Endothelial cell of umbilical vein (primary cell): Measurements from ENCODE around the gene GLRX. TPM values are rescaled to one million over a fixed set of nuclear protein-coding genes. Genes with fewer than 3 reads are reported as not detected.

Experiments used
- BruUV-seq: library from RNA; stranded (reverse); fragments of 400-500 nt; replicated peaks from 2 replicates; lab custom pipeline; 2021; lab: Mats Ljungman, UMichigan
- CTCF ChIA-PET: fragments of 300-600, 350-600 bp; sonication (Branson Sonifier 250); formaldehyde crosslinking; loops from one replicate; lab custom pipeline; 2021; ENCODE audit warnings: antibody characterized with exemption, inconsistent platforms; lab: Charles Lee
- POLR2A ChIA-PET: fragments of 300-600, 350-600 bp; sonication (Branson Sonifier 250); formaldehyde crosslinking; loops from one replicate; lab custom pipeline; 2021; ENCODE audit warnings: antibody characterized with exemption, inconsistent platforms; lab: Charles Lee
- DNase-seq: peaks from one replicate; pipeline ENCODE4 v3.0.0-alpha.2; 2011; ENCODE audit warnings: low read depth, low spot score
- FAIRE-seq: peaks from 2 replicates; lab custom pipeline; 2011; peaks lifted over from hg19 to GRCh38; lab: Jason Lieb, UNC
- H2AFZ ChIP-seq: 2 replicates; pipeline ENCODE4 v1.6.0; 2012; ENCODE audit warnings: low read depth, low read length, control low read depth, inconsistent platforms
- H3K27ac ChIP-seq: 2 replicates; pipeline ENCODE4 v1.5.1; 2011; ENCODE audit warnings: low read depth, mild to moderate bottlenecking, control low read depth, low read length, moderate library complexity; ENCODE audit not compliant: insufficient read depth
- H3K27me3 ChIP-seq, 2 experiments: 2 replicates each; pipeline versions ENCODE4 v1.6.0 to v1.6.1; 2011; ENCODE audit warnings: low read length in 2 of 2, mixed read lengths in 1 of 2; ENCODE audit not compliant: control insufficient read depth in 2 of 2, insufficient read depth in 2 of 2
- H3K36me3 ChIP-seq, 2 experiments: 2 replicates in 1 of 2; 3 replicates in 1 of 2; pipeline ENCODE4 v1.5.1; 2011; ENCODE audit warnings: low read length in 2 of 2, mild to moderate bottlenecking in 1 of 2, moderate library complexity in 1 of 2; ENCODE audit not compliant: control insufficient read depth in 2 of 2, insufficient read depth in 2 of 2; ENCODE audit errors: extremely low read depth in 1 of 2
- H3K4me1 ChIP-seq: 3 replicates; pipeline ENCODE4 v1.5.1; 2011; ENCODE audit warnings: mild to moderate bottlenecking, low read length; ENCODE audit not compliant: control insufficient read depth, insufficient read depth; ENCODE audit errors: extremely low read depth
- H3K4me2 ChIP-seq: 2 replicates; pipeline ENCODE4 v1.6.1; 2011; ENCODE audit warnings: low read length, control low read depth, mixed read lengths; ENCODE audit not compliant: insufficient read depth
- H3K4me3 ChIP-seq, 3 experiments: fragments of 200-600 bp in 1 of 3; sonication (generic), shearing (Covaris generic) in 1 of 3; replicated peaks in 1 of 3; 2 replicates each; pipeline ENCODE4 v1.5.1; 2011 to 2016; ENCODE audit warnings: control low read depth in 3 of 3, low read length in 3 of 3, mild to moderate bottlenecking in 2 of 3, inconsistent platforms in 1 of 3, low read depth in 1 of 3, moderate library complexity in 1 of 3; ENCODE audit not compliant: insufficient read depth in 1 of 3
- H3K79me2 ChIP-seq: 2 replicates; pipeline ENCODE4 v1.6.0; 2012; ENCODE audit warnings: low read length, inconsistent platforms; ENCODE audit not compliant: control insufficient read depth, insufficient read depth
- H3K9ac ChIP-seq: replicated peaks from 2 replicates; pipeline ENCODE3; 2011; ENCODE audit warnings: low read length, control low read depth; ENCODE audit not compliant: insufficient read depth; ENCODE audit errors: extremely low read depth
- H3K9me1 ChIP-seq: replicated peaks from 3 replicates; pipeline ENCODE4 v1.6.0; 2011; ENCODE audit warnings: mild to moderate bottlenecking, low read length; ENCODE audit not compliant: control insufficient read depth, insufficient read depth; ENCODE audit errors: extremely low read depth
- H3K9me3 ChIP-seq: replicated peaks from 2 replicates; pipeline ENCODE4 v1.5.1; 2012; ENCODE audit warnings: low read length, inconsistent platforms; ENCODE audit not compliant: control insufficient read depth, insufficient read depth
- H4K20me1 ChIP-seq: replicated peaks from 2 replicates; pipeline ENCODE3; 2011; ENCODE audit warnings: mild to moderate bottlenecking, low read length; ENCODE audit not compliant: control insufficient read depth, insufficient read depth; ENCODE audit errors: extremely low read depth
- EZH2 ChIP-seq: IDR thresholded peaks from 2 replicates; pipeline ENCODE4 v1.6.1; 2012; ENCODE audit warnings: borderline replicate concordance, low read depth, mild to moderate bottlenecking, moderate library complexity, low read length, inconsistent platforms; ENCODE audit not compliant: severe bottlenecking
- FOS ChIP-seq: IDR thresholded peaks from 2 replicates; pipeline ENCODE4 v1.6.1; 2011; ENCODE audit warnings: mild to moderate bottlenecking, low read length, moderate library complexity, borderline replicate concordance; ENCODE audit not compliant: insufficient read depth
- GATA2 ChIP-seq: IDR thresholded peaks from 2 replicates; pipeline ENCODE4 v1.7.0; 2011; ENCODE audit warnings: low read depth, mild to moderate bottlenecking, moderate library complexity, mixed read lengths, low read length; ENCODE audit not compliant: insufficient read length, insufficient read depth
- JUN ChIP-seq: IDR thresholded peaks from 2 replicates; pipeline ENCODE4 v1.6.1; 2011; ENCODE audit warnings: borderline replicate concordance, low read depth; ENCODE audit not compliant: insufficient read length, insufficient read depth
- MYC ChIP-seq: IDR thresholded peaks from one replicate; pipeline ENCODE4 v1.6.1; 2011; ENCODE audit warnings: mild to moderate bottlenecking, low read depth, low read length
- POLR2A ChIP-seq: IDR thresholded peaks from 2 replicates; pipeline ENCODE4 v1.6.1; 2012; ENCODE audit warnings: low read depth, mild to moderate bottlenecking, control low read depth, low read length
- POLR2AphosphoS5 ChIP-seq: IDR thresholded peaks from 2 replicates; pipeline ENCODE4 v1.6.1; 2012; ENCODE audit warnings: low read depth, mild to moderate bottlenecking, control low read depth, low read length, moderate library complexity; ENCODE audit not compliant: insufficient read depth
- dilution Hi-C: fragments of 300-500 bp; cut with MboI; formaldehyde crosslinking; loops from one replicate; pipeline ENCODE4 v1.15.0; 2019; ENCODE audit warnings: low sequenced_read_pairs; ENCODE audit not compliant: extremely low pct_ligation_motif_present
- intact Hi-C: fragments of 100-400 bp; cut with micrococcal nuclease; formaldehyde crosslinking; loops from one replicate; pipeline ENCODE4 v1.10.0; 2022
- polyA plus RNA-seq, 4 experiments: library from polyadenylated mRNA; depleted of rRNA in 3 of 4; stranded (reverse) in 3 of 4; unstranded in 1 of 4; fragments of >200 nt; gene quantifications; 2 replicates each; pipeline versions ENCODE4 v1.2.1 to v1.2.3, GENCODE V29; 2011 to 2012; ENCODE audit warnings: missing spikeins in 1 of 4
- total RNA-seq: library from RNA; stranded (reverse); gene quantifications from 2 replicates; pipeline ENCODE4 v1.2.3, GENCODE V29; 2021
- TF ChIP-seq, protein P1 (sequence below), 2 donors: IDR thresholded peaks; 1 replicate in 1 of 2; 2 replicates in 1 of 2; pipeline ENCODE4 v1.5.1; 2011; ENCODE audit warnings: low read length in 2 of 2, mild to moderate bottlenecking in 2 of 2, moderate library complexity in 2 of 2, control low read depth in 1 of 2, inconsistent platforms in 1 of 2, low read depth in 1 of 2; ENCODE audit not compliant: insufficient read depth in 1 of 2; ENCODE audit errors: extremely low read depth in 1 of 2
- TF ChIP-seq, protein P2 (sequence below): IDR thresholded peaks from 2 replicates; pipeline ENCODE4 v1.6.1; 2011; ENCODE audit not compliant: insufficient read depth, insufficient read length

Gene GLRX
- total and polyA plus RNA-seq, 2 donors (not counting 3 experiments of a cell fraction or from before 2014, with no cell fraction given) = 14.2 to 40.3 TPM

DNA sequence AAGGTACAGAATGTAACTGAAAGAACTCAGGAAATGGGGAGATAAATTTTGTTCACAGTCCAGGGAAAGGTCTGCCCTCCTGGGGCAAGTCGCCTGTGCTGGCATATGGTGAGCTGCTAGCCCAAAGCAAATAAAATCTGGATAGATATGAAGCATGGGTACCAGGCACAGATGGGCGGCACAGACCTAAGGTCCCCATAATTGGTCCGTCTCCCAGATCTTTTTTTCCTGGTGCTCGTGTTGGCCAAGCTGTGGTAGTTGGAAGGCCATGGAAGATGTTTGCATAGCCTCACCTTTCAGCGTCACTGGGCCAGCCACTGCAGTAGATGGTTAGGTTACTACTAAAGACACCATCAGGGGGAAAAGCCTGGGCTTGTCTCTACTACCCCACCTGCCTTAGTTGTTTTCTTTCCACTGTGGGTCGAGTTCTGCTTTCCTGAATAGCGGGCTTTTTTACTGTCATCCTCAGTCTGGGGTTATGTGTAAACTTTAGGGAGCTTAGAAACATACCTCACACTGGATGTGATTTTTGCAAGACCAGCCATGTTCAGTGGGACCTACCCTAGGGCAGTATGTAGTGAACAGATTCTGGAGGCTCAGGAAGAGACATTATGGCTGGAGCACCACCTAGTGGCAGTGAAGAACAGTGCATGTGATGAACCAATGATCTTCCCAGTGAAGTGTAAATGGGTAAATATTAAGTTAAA lies 24.2 kb upstream of the GLRX start:
- Histone ChIP-seq H4K20me1 (no peaks in the 10 kb centered on the region), H3K36me3 (no peaks in the 10 kb centered on the region), H3K4me3 (no peak overlapping the region), H3K9ac (no peak overlapping the region), H3K79me2 (no peaks in the 10 kb centered on the region), H3K4me1 (no peaks in the 10 kb centered on the region), H3K9me3 (no peaks in the 10 kb centered on the region), H3K27ac (no peak overlapping the region), H3K4me2 (no peak overlapping the region), H3K27me3 (no peaks in the 10 kb centered on the region), H2AFZ (peak overlapping the region; percentile 3), H3K9me1 (no peaks in the 10 kb centered on the region)
- DNase-seq (peak; percentile 79), FAIRE-seq (peak; percentile 93)
- dilution Hi-C loops = loop anchor here (25.0 kb wide), 1 partner anchor 209 kb away; the partner anchor contains the start of gene RFESD
- ChIA-PET POLR2A (no interaction called here), CTCF (interaction anchor here (0.8 to 14.6 kb wide), 10 partner anchors 11 to 205 kb away, joined by 3 to 201 read pairs (median 4); partner anchors contain the start of genes RFESD and RHOBTB3)
- TF ChIP-seq JUN = no peak
- TF ChIP-seq, protein P1, sequence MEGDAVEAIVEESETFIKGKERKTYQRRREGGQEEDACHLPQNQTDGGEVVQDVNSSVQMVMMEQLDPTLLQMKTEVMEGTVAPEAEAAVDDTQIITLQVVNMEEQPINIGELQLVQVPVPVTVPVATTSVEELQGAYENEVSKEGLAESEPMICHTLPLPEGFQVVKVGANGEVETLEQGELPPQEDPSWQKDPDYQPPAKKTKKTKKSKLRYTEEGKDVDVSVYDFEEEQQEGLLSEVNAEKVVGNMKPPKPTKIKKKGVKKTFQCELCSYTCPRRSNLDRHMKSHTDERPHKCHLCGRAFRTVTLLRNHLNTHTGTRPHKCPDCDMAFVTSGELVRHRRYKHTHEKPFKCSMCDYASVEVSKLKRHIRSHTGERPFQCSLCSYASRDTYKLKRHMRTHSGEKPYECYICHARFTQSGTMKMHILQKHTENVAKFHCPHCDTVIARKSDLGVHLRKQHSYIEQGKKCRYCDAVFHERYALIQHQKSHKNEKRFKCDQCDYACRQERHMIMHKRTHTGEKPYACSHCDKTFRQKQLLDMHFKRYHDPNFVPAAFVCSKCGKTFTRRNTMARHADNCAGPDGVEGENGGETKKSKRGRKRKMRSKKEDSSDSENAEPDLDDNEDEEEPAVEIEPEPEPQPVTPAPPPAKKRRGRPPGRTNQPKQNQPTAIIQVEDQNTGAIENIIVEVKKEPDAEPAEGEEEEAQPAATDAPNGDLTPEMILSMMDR (IDR thresholded peaks at IDR 0.05; ENCODE audit: extremely low read depth in 1 of 2, insufficient read depth in 1 of 2, low read depth in 1 of 2, low read length in 2 of 2) = peak; percentile 80 to 88
- BruUV-seq = no TSS peak
- intact Hi-C loops = loop anchor here (1.0 to 2.0 kb wide), 6 partner anchors 23 to 562 kb away; partner anchors contain the start of genes ARSK and SKIC3

DNA sequence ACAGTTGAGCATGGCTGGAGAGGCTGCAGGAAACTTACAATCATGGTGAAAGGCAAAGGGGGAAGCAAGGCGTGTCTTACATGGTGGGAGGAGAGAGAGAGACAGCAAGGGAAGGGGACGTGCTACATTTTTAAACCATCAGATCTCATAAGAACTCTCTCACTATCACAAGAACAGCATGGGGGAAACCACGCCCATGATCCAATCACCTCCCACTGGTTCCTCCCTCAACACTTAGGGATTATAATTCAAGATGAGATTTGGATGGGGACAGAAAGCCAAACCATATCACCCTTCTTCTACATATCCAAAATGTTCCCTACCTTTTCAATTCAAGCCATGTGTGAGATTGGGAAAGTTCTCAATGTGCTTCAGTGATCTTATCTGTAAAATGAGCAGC lies 22.9 kb upstream of the GLRX start:
- CTCF ChIA-PET = interaction anchor here (1.4 to 14.6 kb wide), 4 partner anchors 62 to 200 kb away, joined by 4 to 201 read pairs (median 33); partner anchors contain the start of gene RFESD
- no peak overlapping the region for H2AFZ ChIP-seq
- TF ChIP-seq, protein P2, sequence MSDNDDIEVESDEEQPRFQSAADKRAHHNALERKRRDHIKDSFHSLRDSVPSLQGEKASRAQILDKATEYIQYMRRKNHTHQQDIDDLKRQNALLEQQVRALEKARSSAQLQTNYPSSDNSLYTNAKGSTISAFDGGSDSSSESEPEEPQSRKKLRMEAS = no peak
- TF ChIP-seq FOS = no peak
- TF ChIP-seq GATA2 = no peak
- no peak for TF ChIP-seq POLR2AphosphoS5
- TF ChIP-seq JUN = no peak
- TF ChIP-seq POLR2A = no peak
- TF ChIP-seq, protein P1 (IDR thresholded peaks at IDR 0.05; ENCODE audit: extremely low read depth in 1 of 2, insufficient read depth in 1 of 2, low read depth in 1 of 2, low read length in 2 of 2) = no peak
- no peak for TF ChIP-seq MYC
- no peak for TF ChIP-seq EZH2
- H3K36me3 ChIP-seq = no peaks in the 10 kb centered on the region
- H4K20me1 ChIP-seq = no peaks in the 10 kb centered on the region
- FAIRE-seq = no peak
- H3K4me2 ChIP-seq = no peak overlapping the region
- intact Hi-C loops (no loop called here), dilution Hi-C loops (loop anchor here (25.0 kb wide), 1 partner anchor 208 kb away; the partner anchor contains the start of gene RFESD)
- H3K4me1 ChIP-seq = no peaks in the 10 kb centered on the region
- no peak overlapping the region for H3K27ac ChIP-seq
- no peaks in the 10 kb centered on the region for H3K27me3 ChIP-seq
- no peaks in the 10 kb centered on the region for H3K79me2 ChIP-seq
- POLR2A ChIA-PET = no interaction called here
- H3K9ac ChIP-seq = no peak overlapping the region
- H3K9me3 ChIP-seq = no peaks in the 10 kb centered on the region
- DNase-seq = no peak
- no peak overlapping the region for H3K4me3 ChIP-seq
- no peaks in the 10 kb centered on the region for H3K9me1 ChIP-seq
- BruUV-seq = no TSS peak
